Muscle of leg (tissue), 11 donors: Measurements from ENCODE around the gene KCNH5. TPM values are rescaled to one million over a fixed set of nuclear protein-coding genes. Genes with fewer than 3 reads are reported as not detected.

Source experiments
- DNase-seq: peaks from one replicate; pipeline ENCODE4 v3.0.0; 2013
- H3K27ac ChIP-seq: one replicate; pipeline ENCODE4 v1.5.1; 2013; ENCODE audit warnings: mild to moderate bottlenecking, low read length, control low read depth
- H3K27me3 ChIP-seq: one replicate; pipeline ENCODE4 v1.6.1; 2013; ENCODE audit warnings: low read length; ENCODE audit not compliant: control insufficient read depth, insufficient read depth
- H3K36me3 ChIP-seq: one replicate; pipeline ENCODE4 v1.6.1; 2013; ENCODE audit warnings: low read length; ENCODE audit not compliant: control insufficient read depth, insufficient read depth
- H3K4me1 ChIP-seq: one replicate; pipeline ENCODE4 v1.6.1; 2013; ENCODE audit warnings: low read length; ENCODE audit not compliant: control insufficient read depth, insufficient read depth
- H3K4me3 ChIP-seq: one replicate; pipeline ENCODE4 v1.5.1; 2013; ENCODE audit warnings: low read length, control low read depth
- H3K9me3 ChIP-seq: replicated peaks from 2 replicates; pipeline ENCODE4 v1.6.1; 2013; ENCODE audit warnings: low read depth, low read length; ENCODE audit not compliant: control insufficient read depth
- WGBS: methylation state at CpG from one replicate; pipeline ENCODE4 v1.1.5; 2013; ENCODE audit warnings: missing lambda C conversion rate; ENCODE audit not compliant: insufficient coverage; 5-methylcytosine and 5-hydroxymethylcytosine counted together
- polyA plus RNA-seq, 8 donors: library from polyadenylated mRNA; unstranded; fragments of 120-200 nt; gene quantifications; one replicate each; pipeline versions ENCODE4 v1.2.1 to v1.2.3, GENCODE V29; 2013; ENCODE audit warnings: inconsistent platforms in 1 of 8, low replicate concordance in 1 of 8; ENCODE audit not compliant: insufficient read length in 8 of 8, insufficient read depth in 1 of 8
- total RNA-seq: library from RNA; stranded (reverse); fragments of 120-200 nt; gene quantifications from one replicate; pipeline ENCODE4 v1.2.4, GENCODE V29; 2013

KCNH5 gene
- total and polyA plus RNA-seq, 9 donors = 0.04 to 0.17 (median 0.05) TPM

GRCh38 chr14:62943202-62943601, 102.1 kb downstream of the KCNH5 start:
- no peak overlapping the region for H3K27ac ChIP-seq
- H3K4me3 ChIP-seq = no peak overlapping the region
- H3K36me3 ChIP-seq = no peaks in the 10 kb centered on the region
- H3K9me3 ChIP-seq = no peaks in the 10 kb centered on the region
- H3K4me1 ChIP-seq = no peaks in the 10 kb centered on the region
- no peaks in the 10 kb centered on the region for H3K27me3 ChIP-seq
- no CpG with 5 or more reads among the region's 2 CpGs for WGBS
- no peak for DNase-seq

- Histone ChIP-seq H3K4me3 (no peak overlapping the region), H3K27ac (no peak overlapping the region), H3K36me3 (no peaks in the 10 kb centered on the region), H3K4me1 (no peaks in the 10 kb centered on the region), H3K27me3 (no peaks in the 10 kb centered on the region), H3K9me3 (no peaks in the 10 kb centered on the region)
- no CpG with 5 or more reads among the region's 2 CpGs for WGBS
- DNase-seq = no peak
Observed at GRCh38 chr14:62939970-62940369, 105.3 kb downstream of the KCNH5 start.

GRCh38 chr14:62938778-62939177, 106.5 kb downstream of the KCNH5 start:
- no peak overlapping the region for H3K4me3 ChIP-seq
- no peak overlapping the region for H3K27ac ChIP-seq
- no peaks in the 10 kb centered on the region for H3K4me1 ChIP-seq
- DNase-seq = no peak
- H3K27me3 ChIP-seq = no peaks in the 10 kb centered on the region
- H3K36me3 ChIP-seq = no peaks in the 10 kb centered on the region
- H3K9me3 ChIP-seq = no peaks in the 10 kb centered on the region
- 53% methylated on average over 1 of the region's 4 CpGs for WGBS

GRCh38 chr14:62934439-62934838, 110.8 kb downstream of the KCNH5 start:
- H3K4me3 ChIP-seq = no peak overlapping the region
- no peak for DNase-seq
- no peaks in the 10 kb centered on the region for H3K27me3 ChIP-seq
- H3K36me3 ChIP-seq = no peaks in the 10 kb centered on the region
- WGBS = no CpG with 5 or more reads among the region's 3 CpGs
- no peaks in the 10 kb centered on the region for H3K4me1 ChIP-seq
- no peak overlapping the region for H3K27ac ChIP-seq
- no peaks in the 10 kb centered on the region for H3K9me3 ChIP-seq

- no peak overlapping the region for H3K4me3 ChIP-seq
- H3K9me3 ChIP-seq = no peaks in the 10 kb centered on the region
- no peak overlapping the region for H3K27ac ChIP-seq
- DNase-seq = no peak
- 67% methylated on average over 1 of the region's 1 CpG for WGBS
- H3K27me3 ChIP-seq = no peaks in the 10 kb centered on the region
- H3K4me1 ChIP-seq = no peaks in the 10 kb centered on the region
- no peaks in the 10 kb centered on the region for H3K36me3 ChIP-seq
Observed at GRCh38 chr14:62921466-62921865, 123.8 kb downstream of the KCNH5 start.

- H3K27me3 ChIP-seq = no peaks in the 10 kb centered on the region
- 29% methylated on average over 1 of the region's 4 CpGs for WGBS
- no peaks in the 10 kb centered on the region for H3K36me3 ChIP-seq
- no peaks in the 10 kb centered on the region for H3K4me1 ChIP-seq
- H3K27ac ChIP-seq = no peak overlapping the region
- no peaks in the 10 kb centered on the region for H3K9me3 ChIP-seq
- no peak overlapping the region for H3K4me3 ChIP-seq
- peak; percentile 5 for DNase-seq
Observed at GRCh38 chr14:62916551-62916950, 128.7 kb downstream of the KCNH5 start.

- Histone ChIP-seq H3K36me3 (no peaks in the 10 kb centered on the region), H3K27me3 (no peaks in the 10 kb centered on the region), H3K27ac (no peak overlapping the region), H3K4me1 (no peaks in the 10 kb centered on the region), H3K4me3 (no peak overlapping the region), H3K9me3 (no peaks in the 10 kb centered on the region)
- no peak for DNase-seq
- WGBS = 60% methylated on average over 1 of the region's 3 CpGs
Observed at GRCh38 chr14:62914873-62915272, 130.4 kb downstream of the KCNH5 start.

GRCh38 chr14:62914025-62914424, 131.2 kb downstream of the KCNH5 start:
- Histone ChIP-seq H3K4me1 (no peaks in the 10 kb centered on the region), H3K9me3 (no peaks in the 10 kb centered on the region), H3K27me3 (no peaks in the 10 kb centered on the region), H3K36me3 (no peaks in the 10 kb centered on the region), H3K4me3 (no peak overlapping the region), H3K27ac (no peak overlapping the region)
- DNase-seq = no peak
- 60% methylated on average over 1 of the region's 2 CpGs for WGBS

GRCh38 chr14:62908506-62908905, 136.8 kb downstream of the KCNH5 start:
- Histone ChIP-seq H3K27ac (no peak overlapping the region), H3K36me3 (no peaks in the 10 kb centered on the region), H3K9me3 (no peaks in the 10 kb centered on the region), H3K27me3 (no peaks in the 10 kb centered on the region), H3K4me3 (no peak overlapping the region), H3K4me1 (no peaks in the 10 kb centered on the region)
- DNase-seq = no peak
- no CpG with 5 or more reads among the region's 1 CpG for WGBS

GRCh38 chr14:62905566-62905965, 139.7 kb downstream of the KCNH5 start:
- no peaks in the 10 kb centered on the region for H3K4me1 ChIP-seq
- no peaks in the 10 kb centered on the region for H3K9me3 ChIP-seq
- no peak overlapping the region for H3K27ac ChIP-seq
- no peak overlapping the region for H3K4me3 ChIP-seq
- no peaks in the 10 kb centered on the region for H3K36me3 ChIP-seq
- no peak for DNase-seq
- no peaks in the 10 kb centered on the region for H3K27me3 ChIP-seq
- 75% methylated on average over 2 of the region's 2 CpGs for WGBS

- no peaks in the 10 kb centered on the region for H3K4me1 ChIP-seq
- H3K36me3 ChIP-seq = no peaks in the 10 kb centered on the region
- no peak overlapping the region for H3K4me3 ChIP-seq
- no peak overlapping the region for H3K27ac ChIP-seq
- no peaks in the 10 kb centered on the region for H3K9me3 ChIP-seq
- H3K27me3 ChIP-seq = no peaks in the 10 kb centered on the region
- WGBS = no CpG with 5 or more reads among the region's 2 CpGs
- no peak for DNase-seq
Observed at GRCh38 chr14:62897771-62898170, 147.5 kb downstream of the KCNH5 start.
